ENCODE results near the gene COPA. TPM values are rescaled to one million over a fixed set of nuclear protein-coding genes. Genes with fewer than 3 reads are reported as not detected.

Gene COPA
- total and polyA plus RNA-seq, 12 donors, result 48.2 to 122 (median 109) TPM

- peaks cover 0 to 14% (median 0%) of the 10 kb centered on the region in 11 donors for H3K9me3 ChIP-seq
- peaks cover 0 to 3% (median 0%) of the 10 kb centered on the region in 9 donors for H3K4me1 ChIP-seq
- H3K27ac ChIP-seq, result no peak overlapping the region
- H3K4me3 ChIP-seq, result no peak overlapping the region
- intact Hi-C loops (cut with DNase I), result no loop called here
- no peaks in the 10 kb centered on the region for H3K27me3 ChIP-seq
- peaks cover 3 to 100% (median 80%) of the 10 kb centered on the region in 9 donors for H3K36me3 ChIP-seq
- 79 to 82% methylated on average over 2 of the region's 2 CpGs for WGBS, 2 donors
- ATAC-seq (no peak), DNase-seq (no peak)
- TF ChIP-seq CTCF (IDR thresholded peaks at IDR 0.05), result no peak
Measured at GRCh38 chr1:160315359-160315758, 27.7 kb downstream of the COPA start.

DNA sequence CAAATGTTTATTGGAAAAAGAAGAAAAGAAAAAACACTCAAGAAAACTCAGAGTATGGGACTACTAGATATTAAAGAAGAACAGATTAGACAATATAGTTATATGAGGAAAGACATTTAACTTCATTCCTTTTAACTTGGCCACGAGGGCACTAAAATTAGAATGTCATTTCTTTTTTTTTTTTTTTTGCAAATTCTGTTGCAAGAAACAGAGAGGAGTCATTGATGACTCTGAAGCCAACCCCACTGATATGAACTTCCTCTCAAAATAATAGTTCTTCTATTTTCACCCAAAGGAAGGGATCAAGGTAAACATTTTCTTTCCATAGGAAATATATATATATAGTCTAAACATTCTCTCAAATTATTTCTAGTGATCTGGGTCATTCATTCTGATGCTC is 33.5 kb downstream of the COPA start:
- H3K4me1 ChIP-seq, result no peaks in the 10 kb centered on the region
- H3K9me3 ChIP-seq, result no peaks in the 10 kb centered on the region
- intact Hi-C loops (cut with DNase I), result loop anchor here in 1 of 10 donors (5.0 kb wide), 1 partner anchor 33 kb away; the partner anchor contains the start of genes COPA and NCSTN
- no peak overlapping the region for H3K27ac ChIP-seq
- 54 to 62% methylated on average over 1 of the region's 1 CpG for WGBS, 2 donors
- H3K4me3 ChIP-seq, result no peak overlapping the region
- no peak for DNase-seq
- no peaks in the 10 kb centered on the region for H3K27me3 ChIP-seq
- no peak for TF ChIP-seq CTCF (IDR thresholded peaks at IDR 0.05)
- ATAC-seq, result no peak
- peaks cover 3 to 100% (median 91%) of the 10 kb centered on the region in 9 donors for H3K36me3 ChIP-seq

DNA sequence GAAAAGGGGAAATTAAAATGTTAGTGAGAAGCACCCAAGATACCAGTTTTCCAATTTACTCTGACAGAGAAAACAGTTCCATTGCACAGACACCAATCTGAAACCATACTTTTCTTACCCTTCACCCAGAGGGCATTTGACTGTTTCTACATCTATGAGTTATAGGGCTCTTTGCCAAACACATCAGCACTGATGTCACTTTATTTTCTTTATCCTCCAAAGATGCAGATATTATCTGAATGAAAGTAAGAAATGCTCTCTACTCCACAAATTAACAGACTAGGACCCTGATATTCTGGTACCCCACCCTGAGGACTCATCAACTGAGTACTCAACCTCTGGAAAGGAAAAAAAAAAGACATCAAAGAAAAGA is 33.9 kb downstream of the COPA start:
- Histone ChIP-seq H3K9me3 (no peaks in the 10 kb centered on the region), H3K4me1 (no peaks in the 10 kb centered on the region), H3K36me3 (peaks cover 3 to 100% (median 89%) of the 10 kb centered on the region in 9 donors), H3K27ac (no peak overlapping the region), H3K27me3 (no peaks in the 10 kb centered on the region), H3K4me3 (no peak overlapping the region)
- ATAC-seq (no peak), DNase-seq (no peak)
- intact Hi-C loops (cut with DNase I), result loop anchor here in 1 of 10 donors (5.0 kb wide), 1 partner anchor 33 kb away; the partner anchor contains the start of genes COPA and NCSTN
- TF ChIP-seq CTCF (IDR thresholded peaks at IDR 0.05), result no peak

- intact Hi-C loops (cut with DNase I), result loop anchor here in 1 of 10 donors (5.0 kb wide), 1 partner anchor 34 kb away; the partner anchor contains the start of genes COPA and NCSTN
- 80 to 87% methylated on average over 4 of the region's 4 CpGs for WGBS, 2 donors
- Histone ChIP-seq H3K4me1 (no peaks in the 10 kb centered on the region), H3K9me3 (no peaks in the 10 kb centered on the region), H3K4me3 (no peak overlapping the region), H3K27ac (no peak overlapping the region), H3K27me3 (no peaks in the 10 kb centered on the region), H3K36me3 (peaks cover 3 to 100% (median 90%) of the 10 kb centered on the region in 9 donors)
- peak in 1 of 8 donors; percentile 39 for ATAC-seq
- no peak for TF ChIP-seq CTCF (IDR thresholded peaks at IDR 0.05)
- no peak for DNase-seq
Measured at GRCh38 chr1:160308451-160309184, 34.4 kb downstream of the COPA start.

Measured in heart right ventricle (tissue), 16 donors.